HFF-Myc (cell line): Measurements from ENCODE around the gene TENM4.

Source experiments
- DNase-seq: peaks from one replicate; pipeline ENCODE4 v3.0.0-alpha.2; 2011; ENCODE audit warnings: low read depth; ENCODE audit errors: extremely low read depth
- H3K4me3 ChIP-seq: replicated peaks from 2 replicates; pipeline ENCODE4 v1.5.1; 2011; ENCODE audit warnings: low read depth, mild to moderate bottlenecking, control low read depth, low read length
- TF ChIP-seq, protein P1 (sequence below): IDR thresholded peaks from 2 replicates; pipeline ENCODE4 v1.5.1; 2012; ENCODE audit warnings: mild to moderate bottlenecking, low read depth, low read length, control low read depth; ENCODE audit errors: missing control alignments

Gene TENM4

DNA sequence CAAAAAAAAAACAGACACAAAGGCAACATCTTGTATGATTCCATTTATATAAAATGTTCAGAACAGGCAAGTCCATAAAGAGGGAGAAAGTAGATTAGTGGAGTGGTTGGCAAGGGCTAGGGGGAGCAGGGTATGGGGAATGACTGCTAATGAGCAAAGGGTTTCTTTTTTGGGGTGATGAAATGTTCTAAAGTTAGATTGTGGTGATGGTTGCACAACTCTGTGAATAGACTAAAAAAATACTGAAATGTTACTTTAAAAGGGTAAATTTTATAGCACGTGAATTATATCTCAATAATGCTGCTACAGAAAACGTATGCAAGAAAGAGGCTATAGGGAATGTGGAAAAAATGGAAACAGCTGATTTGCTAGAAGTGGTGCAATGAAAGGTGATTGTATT is 155.1 kb downstream of the TENM4 start:
- H3K4me3 ChIP-seq = no peak overlapping the region
- TF ChIP-seq, protein P1, sequence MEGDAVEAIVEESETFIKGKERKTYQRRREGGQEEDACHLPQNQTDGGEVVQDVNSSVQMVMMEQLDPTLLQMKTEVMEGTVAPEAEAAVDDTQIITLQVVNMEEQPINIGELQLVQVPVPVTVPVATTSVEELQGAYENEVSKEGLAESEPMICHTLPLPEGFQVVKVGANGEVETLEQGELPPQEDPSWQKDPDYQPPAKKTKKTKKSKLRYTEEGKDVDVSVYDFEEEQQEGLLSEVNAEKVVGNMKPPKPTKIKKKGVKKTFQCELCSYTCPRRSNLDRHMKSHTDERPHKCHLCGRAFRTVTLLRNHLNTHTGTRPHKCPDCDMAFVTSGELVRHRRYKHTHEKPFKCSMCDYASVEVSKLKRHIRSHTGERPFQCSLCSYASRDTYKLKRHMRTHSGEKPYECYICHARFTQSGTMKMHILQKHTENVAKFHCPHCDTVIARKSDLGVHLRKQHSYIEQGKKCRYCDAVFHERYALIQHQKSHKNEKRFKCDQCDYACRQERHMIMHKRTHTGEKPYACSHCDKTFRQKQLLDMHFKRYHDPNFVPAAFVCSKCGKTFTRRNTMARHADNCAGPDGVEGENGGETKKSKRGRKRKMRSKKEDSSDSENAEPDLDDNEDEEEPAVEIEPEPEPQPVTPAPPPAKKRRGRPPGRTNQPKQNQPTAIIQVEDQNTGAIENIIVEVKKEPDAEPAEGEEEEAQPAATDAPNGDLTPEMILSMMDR = no peak
- no peak for DNase-seq

DNA sequence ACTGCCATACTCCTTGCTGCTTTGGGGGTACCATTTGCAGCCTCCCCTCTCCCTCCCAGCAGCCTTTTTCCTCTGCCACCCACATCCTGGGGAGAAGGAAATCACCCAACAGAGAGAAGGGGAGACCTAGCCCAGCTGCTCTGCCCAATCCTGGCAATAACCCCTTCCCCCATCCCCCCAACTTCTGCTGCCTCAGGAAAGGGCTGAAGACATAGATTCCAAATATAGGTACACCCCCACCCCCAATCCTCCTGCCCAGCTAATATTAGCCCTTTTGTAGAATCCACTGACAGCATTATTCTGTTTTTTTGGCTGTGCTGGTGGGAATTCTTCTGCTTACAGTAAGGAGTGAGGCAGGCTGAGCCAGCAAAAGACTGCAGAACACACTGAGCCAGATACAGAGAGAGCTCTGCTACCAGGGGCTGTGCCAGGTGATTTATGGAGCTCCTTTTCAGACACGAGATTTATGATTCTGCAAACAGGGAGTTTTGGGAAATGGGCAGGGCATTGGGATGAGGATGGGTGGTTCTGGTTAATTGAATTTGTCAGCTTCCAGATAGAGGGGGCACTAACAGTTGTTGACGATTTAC is 164.0 kb downstream of the TENM4 start:
- no peak overlapping the region for H3K4me3 ChIP-seq
- DNase-seq = no peak
- TF ChIP-seq, protein P1 = no peak

- H3K4me3 ChIP-seq = no peak overlapping the region
- peak; percentile 27 for DNase-seq
- TF ChIP-seq, protein P1 = no peak
Measured at GRCh38 chr11:79274636-79275331, 166.0 kb downstream of the TENM4 start.

DNA sequence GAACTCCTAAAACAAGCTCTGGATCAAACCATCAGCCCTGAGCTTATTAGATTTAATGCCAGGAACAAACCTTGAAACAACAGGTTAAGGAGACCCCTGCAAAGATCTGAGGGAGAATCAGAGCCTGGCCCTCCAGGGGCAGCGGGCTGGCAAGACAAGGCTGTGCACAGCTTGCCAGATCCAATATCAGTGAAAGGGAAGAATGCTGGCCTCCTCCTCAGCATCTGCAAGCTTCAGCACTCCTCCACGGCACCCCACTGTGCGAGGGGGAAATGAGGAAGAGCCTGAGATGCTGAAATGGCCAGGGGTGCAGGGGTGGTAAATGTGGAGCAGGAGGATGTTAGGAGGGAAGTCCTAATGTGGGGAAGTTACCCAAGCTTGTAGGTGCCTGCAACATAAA is 167.0 kb downstream of the TENM4 start:
- H3K4me3 ChIP-seq = no peak overlapping the region
- DNase-seq = no peak

GRCh38 chr11:79269611-79270307 is 171.1 kb downstream of the TENM4 start:
- no peak for DNase-seq

More for the DNA sequence above, 167.0 kb downstream of the TENM4 start:
- TF ChIP-seq, protein P1 = no peak

DNA sequence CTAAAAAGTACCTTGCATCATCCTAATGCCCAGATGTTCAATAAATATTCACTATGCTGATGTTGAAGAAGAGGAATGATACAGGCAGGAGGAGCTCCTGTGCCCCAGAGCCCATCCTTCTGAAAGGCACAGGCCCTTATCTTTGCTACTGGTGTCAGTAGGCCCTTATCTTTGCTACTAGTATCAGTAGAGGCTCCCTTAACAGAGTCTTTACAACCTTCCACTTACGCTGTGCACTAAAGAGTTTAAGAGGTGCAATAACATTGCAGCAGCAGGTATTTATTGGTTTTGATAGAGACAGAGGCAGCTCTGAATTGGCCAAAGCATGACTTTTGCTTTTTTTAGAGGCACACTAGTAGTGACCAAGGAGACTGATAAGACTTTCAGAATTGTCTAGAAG is 174.4 kb downstream of the TENM4 start:
- DNase-seq = no peak
- no peak overlapping the region for H3K4me3 ChIP-seq
- TF ChIP-seq, protein P1 = no peak

More at GRCh38 chr11:79269611-79270307, 171.1 kb downstream of the TENM4 start:
- TF ChIP-seq, protein P1 = no peak
- H3K4me3 ChIP-seq = no peak overlapping the region
